Measurements from ENCODE around the gene C15orf62.

Gene C15orf62

DNA sequence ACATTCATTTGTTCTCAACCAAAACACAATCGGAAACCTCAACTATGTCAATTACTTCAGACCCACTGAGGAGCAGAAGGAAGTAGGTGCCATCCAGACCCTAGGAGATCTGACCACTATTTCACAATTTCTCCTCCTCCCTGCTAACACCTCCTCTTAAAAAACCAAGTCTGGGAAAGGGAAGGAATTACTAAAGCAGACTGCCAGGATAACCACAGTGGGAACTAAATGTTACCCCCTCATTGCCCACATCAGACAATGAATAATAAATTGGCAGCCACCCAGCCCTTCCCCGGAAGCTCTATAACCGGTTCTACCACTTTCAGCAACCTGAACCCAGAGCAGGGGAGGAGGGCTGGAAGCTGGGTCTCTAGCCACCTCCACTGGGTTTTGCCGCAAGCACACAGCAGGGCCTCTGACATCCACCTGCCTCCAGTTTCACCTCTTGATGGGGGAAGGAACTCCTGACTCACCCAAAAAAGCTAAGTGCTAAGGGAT is 17.6 kb downstream of the C15orf62 start:
- no peak for DNase-seq (ENCODE audit: extremely low read depth, low read depth)
- H3K4me3 ChIP-seq (replicated peaks; ENCODE audit: low read depth, low read length), result no peak overlapping the region
- no peak for TF ChIP-seq CTCF (IDR thresholded peaks at IDR 0.05; ENCODE audit: low read depth, low read length, missing control alignments)

DNA sequence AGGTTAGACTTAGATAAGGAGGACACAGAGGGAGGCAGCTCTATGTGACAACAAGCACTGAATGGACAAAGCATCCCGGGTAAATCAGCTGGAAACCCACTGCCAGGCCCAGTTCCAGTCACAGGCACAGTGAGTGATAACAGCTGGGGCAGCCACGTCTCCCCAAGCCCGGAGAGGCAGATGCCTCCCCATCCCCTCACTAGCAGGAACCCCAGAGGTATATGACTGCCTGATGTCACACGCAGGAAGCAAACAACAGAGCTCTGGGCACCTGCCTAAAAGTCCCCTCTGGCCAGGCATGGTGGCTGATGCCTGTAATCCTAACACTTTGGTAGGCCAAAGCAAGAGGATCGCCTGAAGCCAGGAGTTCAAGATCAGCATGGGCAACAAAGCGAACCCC is 18.2 kb downstream of the C15orf62 start:
- no peak for TF ChIP-seq CTCF (IDR thresholded peaks at IDR 0.05; ENCODE audit: low read depth, low read length, missing control alignments)
- DNase-seq (ENCODE audit: extremely low read depth, low read depth), result no peak
- H3K4me3 ChIP-seq (replicated peaks; ENCODE audit: low read depth, low read length), result no peak overlapping the region

GRCh38 chr15:40789119-40789518 is 19.3 kb downstream of the C15orf62 start:
- TF ChIP-seq CTCF (IDR thresholded peaks at IDR 0.05; ENCODE audit: low read depth, low read length, missing control alignments), result no peak
- no peak for DNase-seq (ENCODE audit: extremely low read depth, low read depth)
- H3K4me3 ChIP-seq (replicated peaks; ENCODE audit: low read depth, low read length), result no peak overlapping the region

DNA sequence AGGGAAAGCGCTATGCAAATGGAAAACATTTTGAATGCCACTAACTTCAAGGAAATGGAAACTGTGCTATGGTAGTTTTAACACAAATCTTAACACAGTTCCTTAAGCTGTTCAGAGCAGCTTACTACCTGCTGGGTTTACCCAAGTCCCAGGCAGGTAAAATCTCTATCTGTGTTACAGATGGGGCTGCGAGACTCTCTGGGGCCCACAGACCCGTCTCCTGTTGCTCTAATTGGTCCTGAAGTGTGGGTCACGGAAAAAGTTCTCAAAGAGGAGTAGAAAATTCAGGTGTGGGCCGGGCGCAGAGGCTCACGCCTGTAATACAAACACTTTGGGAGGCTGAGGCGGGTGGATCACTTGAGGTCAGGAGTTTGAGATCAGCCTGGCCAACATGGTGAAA is 20.2 kb downstream of the C15orf62 start:
- DNase-seq (ENCODE audit: extremely low read depth, low read depth), result no peak
- no peak for TF ChIP-seq CTCF (IDR thresholded peaks at IDR 0.05; ENCODE audit: low read depth, low read length, missing control alignments)
- H3K4me3 ChIP-seq (replicated peaks; ENCODE audit: low read depth, low read length), result no peak overlapping the region

DNA sequence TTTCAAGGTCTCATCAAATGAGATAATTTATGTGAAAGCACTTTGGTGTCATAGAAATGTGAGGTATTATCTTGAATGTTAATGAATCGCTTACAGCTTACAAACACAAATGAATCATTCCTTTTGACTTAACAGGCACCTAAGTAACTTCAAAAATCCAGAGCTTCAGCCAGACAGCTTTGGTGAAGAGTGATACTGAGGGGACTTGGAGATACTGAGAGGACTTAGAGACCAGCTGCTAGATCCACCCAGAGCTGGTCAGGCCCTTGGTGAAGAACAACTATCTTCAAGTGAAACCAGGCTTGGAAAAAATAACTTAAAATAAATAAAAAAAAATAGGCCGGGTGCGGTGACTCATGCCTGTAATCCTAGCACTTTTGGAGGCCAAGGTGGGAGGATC is 20.9 kb downstream of the C15orf62 start:
- TF ChIP-seq CTCF (IDR thresholded peaks at IDR 0.05; ENCODE audit: low read depth, low read length, missing control alignments), result no peak
- H3K4me3 ChIP-seq (replicated peaks; ENCODE audit: low read depth, low read length), result no peak overlapping the region
- no peak for DNase-seq (ENCODE audit: extremely low read depth, low read depth)

DNA sequence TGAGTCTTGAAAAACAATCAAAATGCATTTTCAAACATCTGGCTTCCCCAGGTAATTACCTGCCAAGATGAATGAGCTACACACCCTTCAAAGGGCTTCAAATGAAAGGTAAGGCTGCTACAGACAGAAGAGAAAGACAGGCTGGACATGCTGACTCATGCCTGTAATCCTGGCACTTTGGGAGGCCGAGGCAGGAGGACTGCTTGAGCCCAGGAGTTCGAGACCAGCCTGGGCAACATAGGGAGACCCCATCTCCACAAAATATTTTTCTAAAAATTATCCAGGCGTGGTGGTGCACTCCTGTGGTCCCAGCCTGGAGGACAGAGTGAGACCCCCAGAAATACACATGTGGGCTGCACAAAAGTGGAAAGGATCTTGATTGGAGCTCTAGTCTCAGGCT is 22.6 kb downstream of the C15orf62 start:
- H3K4me3 ChIP-seq (replicated peaks; ENCODE audit: low read depth, low read length), result no peak overlapping the region
- no peak for DNase-seq (ENCODE audit: extremely low read depth, low read depth)
- TF ChIP-seq CTCF (IDR thresholded peaks at IDR 0.05; ENCODE audit: low read depth, low read length, missing control alignments), result no peak
